Upper lobe of right lung (tissue), 1 donor: Measurements from ENCODE around the gene GEN1. TPM values are rescaled to one million over a fixed set of nuclear protein-coding genes. Genes with fewer than 3 reads are reported as not detected.

Experiments used
- ATAC-seq: fragments of 200-7000 bp; cut with Tn5 transposase; one replicate; pipeline ENCODE4 v1.9.1; 2020; ENCODE audit warnings: mild to moderate bottlenecking, moderate library complexity
- DNase-seq: peaks from one replicate; pipeline ENCODE4 v3.0.0-alpha.2; 2020
- H3K27ac ChIP-seq: fragments of 200-600 bp; one replicate; pipeline ENCODE4 v1.8.0; 2022
- H3K27me3 ChIP-seq: fragments of 200-600 bp; one replicate; pipeline ENCODE4 v1.8.0; 2022; ENCODE audit warnings: mild to moderate bottlenecking
- H3K36me3 ChIP-seq: fragments of 200-600 bp; one replicate; pipeline ENCODE4 v1.8.0; 2022
- H3K4me1 ChIP-seq: fragments of 200-600 bp; one replicate; pipeline ENCODE4 v1.8.0; 2022
- H3K4me3 ChIP-seq: fragments of 200-600 bp; one replicate; pipeline ENCODE4 v1.8.0; 2022; ENCODE audit warnings: mild to moderate bottlenecking
- H3K9me3 ChIP-seq: fragments of 200-600 bp; one replicate; pipeline ENCODE4 v1.8.0; 2022
- intact Hi-C: fragments of 100-400 bp; cut with DNase I; formaldehyde crosslinking; loops from one replicate; pipeline ENCODE4 v1.11.0; 2022
- total RNA-seq: library from RNA; stranded (reverse); fragmentation: NEBNext Ultra II Directional; extraction: Animal tissue kit (Norgen Biotek cat#: 25700); gene quantifications from one replicate; pipeline ENCODE4 v1.2.1, GENCODE V29; 2021
- TF ChIP-seq, protein P1 (sequence below): fragments of 200-600 bp; IDR thresholded peaks from one replicate; pipeline ENCODE4 v1.8.0; 2022; ENCODE audit warnings: antibody characterized with exemption
- donor health status: DM: no; HTN: yes; CAD: no; lungs with severe emphysema.

The GEN1 gene
- total RNA-seq, 1 donor from 2014 or later: 7.0 TPM

DNA sequence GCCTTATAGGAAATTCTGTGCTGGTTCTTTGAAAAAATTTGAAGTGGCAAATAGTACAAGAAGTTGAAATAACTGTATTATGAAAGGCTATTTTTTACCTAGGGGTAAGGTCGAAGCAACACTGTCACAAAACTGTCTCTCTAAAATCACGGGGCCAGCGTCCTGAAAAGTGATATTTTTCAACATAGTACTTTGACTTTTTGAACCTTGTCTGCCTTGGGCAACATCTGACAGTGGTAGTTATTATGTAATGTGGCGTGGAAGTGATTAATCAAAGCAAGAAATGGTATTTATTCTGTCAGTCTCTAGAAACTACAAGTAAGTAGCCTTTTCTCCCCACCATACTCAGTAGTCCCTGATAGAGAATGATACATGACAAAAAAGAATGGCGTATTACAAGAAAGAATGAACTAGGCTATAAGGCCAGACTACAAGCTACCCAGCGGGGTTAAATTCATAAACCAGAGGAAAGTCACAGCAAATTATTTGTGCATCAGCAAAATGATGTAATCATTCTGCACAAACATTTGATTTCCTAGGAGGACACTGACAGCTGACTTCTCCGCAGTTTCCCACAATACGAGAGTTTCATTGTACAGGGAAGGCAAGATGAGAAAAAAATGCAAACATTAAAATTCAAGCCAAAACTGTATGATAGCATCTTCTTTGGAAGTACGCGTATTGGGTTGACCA lies 9.8 kb downstream of the GEN1 start:
- TF ChIP-seq, protein P1, sequence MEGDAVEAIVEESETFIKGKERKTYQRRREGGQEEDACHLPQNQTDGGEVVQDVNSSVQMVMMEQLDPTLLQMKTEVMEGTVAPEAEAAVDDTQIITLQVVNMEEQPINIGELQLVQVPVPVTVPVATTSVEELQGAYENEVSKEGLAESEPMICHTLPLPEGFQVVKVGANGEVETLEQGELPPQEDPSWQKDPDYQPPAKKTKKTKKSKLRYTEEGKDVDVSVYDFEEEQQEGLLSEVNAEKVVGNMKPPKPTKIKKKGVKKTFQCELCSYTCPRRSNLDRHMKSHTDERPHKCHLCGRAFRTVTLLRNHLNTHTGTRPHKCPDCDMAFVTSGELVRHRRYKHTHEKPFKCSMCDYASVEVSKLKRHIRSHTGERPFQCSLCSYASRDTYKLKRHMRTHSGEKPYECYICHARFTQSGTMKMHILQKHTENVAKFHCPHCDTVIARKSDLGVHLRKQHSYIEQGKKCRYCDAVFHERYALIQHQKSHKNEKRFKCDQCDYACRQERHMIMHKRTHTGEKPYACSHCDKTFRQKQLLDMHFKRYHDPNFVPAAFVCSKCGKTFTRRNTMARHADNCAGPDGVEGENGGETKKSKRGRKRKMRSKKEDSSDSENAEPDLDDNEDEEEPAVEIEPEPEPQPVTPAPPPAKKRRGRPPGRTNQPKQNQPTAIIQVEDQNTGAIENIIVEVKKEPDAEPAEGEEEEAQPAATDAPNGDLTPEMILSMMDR: no peak

DNA sequence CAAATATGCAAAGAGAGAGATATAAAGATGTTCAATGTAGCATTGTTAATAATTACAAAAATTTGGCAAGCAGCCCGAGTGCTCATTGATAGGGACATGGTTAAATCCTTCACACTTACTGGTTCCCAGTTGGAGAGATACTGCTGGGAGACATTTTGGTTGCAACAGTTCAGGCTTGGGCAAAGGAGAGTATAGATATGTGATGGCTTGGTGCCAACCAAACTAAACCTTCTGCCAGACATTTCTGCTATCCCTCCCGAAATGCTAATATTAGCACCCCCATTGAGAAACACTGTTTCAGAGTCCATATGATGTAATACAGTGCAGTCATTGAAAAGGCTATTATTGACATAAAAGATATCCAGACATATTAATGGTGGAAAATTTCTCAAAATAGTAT lies 11.5 kb downstream of the GEN1 start:
- Histone ChIP-seq H3K27me3 (no peaks in the 10 kb centered on the region), H3K36me3 (peaks cover 9% of the 10 kb centered on the region), H3K27ac (no peak overlapping the region), H3K4me3 (no peak overlapping the region), H3K4me1 (no peaks in the 10 kb centered on the region), H3K9me3 (no peaks in the 10 kb centered on the region)
- ATAC-seq (no peak), DNase-seq (no peak)
- intact Hi-C loops: no loop called here
- TF ChIP-seq, protein P1: no peak

More for the DNA sequence above, 9.8 kb downstream of the GEN1 start:
- no peaks in the 10 kb centered on the region for H3K9me3 ChIP-seq
- no peak overlapping the region for H3K27ac ChIP-seq
- H3K27me3 ChIP-seq: no peaks in the 10 kb centered on the region
- ATAC-seq (no peak), DNase-seq (no peak)
- intact Hi-C loops: no loop called here
- no peak overlapping the region for H3K4me3 ChIP-seq
- no peaks in the 10 kb centered on the region for H3K4me1 ChIP-seq
- peaks cover 9% of the 10 kb centered on the region for H3K36me3 ChIP-seq

DNA sequence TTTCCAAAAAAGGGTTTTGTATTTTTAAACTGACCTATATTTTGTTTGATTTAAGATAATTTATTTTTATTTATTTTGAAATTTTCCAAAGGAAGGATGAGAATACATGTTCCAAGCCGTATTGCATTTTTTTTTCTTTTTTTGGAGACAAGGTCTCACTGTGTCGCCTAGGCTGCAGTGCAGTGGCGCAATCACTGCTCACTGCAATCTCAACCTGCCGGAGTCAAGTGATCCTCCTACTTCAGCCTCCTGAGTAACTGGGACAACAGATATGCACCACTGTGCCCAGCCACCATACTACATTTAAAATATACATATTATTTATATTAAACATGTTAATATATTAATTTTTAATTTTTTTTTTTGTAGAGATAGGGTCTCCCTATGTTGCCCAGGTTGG lies 15.0 kb downstream of the GEN1 start:
- Histone ChIP-seq H3K27ac (no peak overlapping the region), H3K4me1 (no peaks in the 10 kb centered on the region), H3K4me3 (no peak overlapping the region), H3K27me3 (no peaks in the 10 kb centered on the region), H3K36me3 (peaks cover 9% of the 10 kb centered on the region), H3K9me3 (no peaks in the 10 kb centered on the region)
- TF ChIP-seq, protein P1: no peak
- intact Hi-C loops: no loop called here
- DNase-seq (no peak), ATAC-seq (no peak)

DNA sequence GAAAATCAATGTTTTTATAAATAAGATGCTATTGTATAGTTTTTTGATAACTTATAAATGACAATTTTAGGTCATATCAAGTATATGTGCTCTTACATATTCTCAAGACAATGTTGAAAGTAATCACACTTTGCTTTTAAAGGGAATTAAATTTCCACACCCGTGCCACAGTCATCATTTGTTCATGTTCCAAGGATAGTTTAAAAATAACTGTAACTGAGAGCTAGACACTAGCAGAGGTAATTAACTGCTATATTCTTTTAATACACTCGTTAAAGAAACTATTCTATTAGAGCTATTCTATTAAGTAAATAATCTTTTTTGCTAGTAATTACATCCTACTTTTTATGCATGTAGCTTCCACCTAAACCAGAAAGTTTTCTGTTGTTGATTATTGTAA lies 18.0 kb downstream of the GEN1 start:
- Histone ChIP-seq H3K4me3 (no peak overlapping the region), H3K36me3 (peaks cover 2% of the 10 kb centered on the region), H3K27ac (no peak overlapping the region), H3K4me1 (no peaks in the 10 kb centered on the region), H3K9me3 (no peaks in the 10 kb centered on the region), H3K27me3 (no peaks in the 10 kb centered on the region)
- DNase-seq (no peak), ATAC-seq (no peak)
- intact Hi-C loops: no loop called here
- TF ChIP-seq, protein P1: no peak

DNA sequence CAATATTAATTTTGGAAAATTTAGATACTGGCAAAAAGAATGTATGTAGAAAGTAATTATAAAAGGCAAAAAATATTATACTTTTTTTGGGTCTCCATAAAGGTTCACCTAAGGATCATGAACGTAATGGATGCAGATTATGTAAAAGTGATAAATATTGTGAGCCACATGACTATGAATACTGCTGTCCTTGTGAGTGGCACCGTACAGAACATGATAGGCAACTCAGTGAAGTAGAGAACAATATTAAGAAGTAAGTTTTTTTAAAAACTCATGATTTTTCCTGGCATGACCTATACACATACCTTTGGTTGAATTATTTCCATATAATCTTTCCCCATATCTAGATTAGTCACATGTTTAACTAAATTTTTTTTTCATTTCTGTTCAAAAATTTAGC lies 18.6 kb downstream of the GEN1 start:
- TF ChIP-seq, protein P1: no peak
- no peak overlapping the region for H3K27ac ChIP-seq
- DNase-seq (no peak), ATAC-seq (no peak)
- intact Hi-C loops: no loop called here
- no peaks in the 10 kb centered on the region for H3K27me3 ChIP-seq
- H3K4me3 ChIP-seq: no peak overlapping the region
- H3K9me3 ChIP-seq: no peaks in the 10 kb centered on the region
- no peaks in the 10 kb centered on the region for H3K4me1 ChIP-seq
- no peaks in the 10 kb centered on the region for H3K36me3 ChIP-seq

DNA sequence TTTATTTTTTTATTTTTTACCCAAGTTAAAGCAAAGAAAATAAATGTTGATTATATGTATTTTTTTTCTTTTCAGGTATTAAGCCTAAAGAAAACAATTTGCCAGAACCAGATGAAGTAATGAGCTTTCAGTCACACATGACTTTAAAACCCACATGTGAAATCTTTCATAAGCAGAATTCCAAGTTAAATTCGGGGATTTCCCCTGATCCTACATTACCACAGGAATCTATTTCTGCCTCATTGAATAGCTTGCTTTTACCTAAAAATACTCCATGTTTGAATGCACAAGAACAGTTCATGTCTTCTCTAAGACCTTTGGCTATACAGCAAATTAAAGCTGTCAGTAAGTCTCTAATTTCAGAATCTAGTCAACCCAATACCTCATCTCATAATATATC lies 26.6 kb downstream of the GEN1 start:
- DNase-seq: no peak
- H3K27me3 ChIP-seq: no peaks in the 10 kb centered on the region

More for the DNA sequence above, 26.6 kb downstream of the GEN1 start:
- TF ChIP-seq, protein P1: no peak
- Histone ChIP-seq H3K9me3 (no peaks in the 10 kb centered on the region), H3K4me1 (no peaks in the 10 kb centered on the region), H3K27ac (no peak overlapping the region), H3K4me3 (no peak overlapping the region), H3K36me3 (peaks cover 9% of the 10 kb centered on the region)
- no peak for ATAC-seq
- intact Hi-C loops: no loop called here
